ENCODE data around the gene UTS2B.

UTS2B gene

GRCh38 chr3:191342411-191342810 lies 12.1 kb upstream of the UTS2B start:
- no peak for DNase-seq (ENCODE audit: insufficient read length, low spot score)
- FAIRE-seq, result peak; percentile 23
- no peak for TF ChIP-seq POLR2A (IDR thresholded peaks at IDR 0.05; ENCODE audit: low read depth, low read length)

- peak; percentile 75 for FAIRE-seq
- no peak for DNase-seq (ENCODE audit: insufficient read length, low spot score)
- no peak for TF ChIP-seq POLR2A (IDR thresholded peaks at IDR 0.05; ENCODE audit: low read depth, low read length)
Observed at GRCh38 chr3:191342006-191342405, 11.7 kb upstream of the UTS2B start.

GRCh38 chr3:191340966-191341365 lies 10.6 kb upstream of the UTS2B start:
- no peak for DNase-seq (ENCODE audit: insufficient read length, low spot score)
- no peak for TF ChIP-seq POLR2A (IDR thresholded peaks at IDR 0.05; ENCODE audit: low read depth, low read length)
- no peak for FAIRE-seq

GRCh38 chr3:191340351-191340750 lies 10.0 kb upstream of the UTS2B start:
- TF ChIP-seq POLR2A (IDR thresholded peaks at IDR 0.05; ENCODE audit: low read depth, low read length), result no peak
- peak; percentile 45 for FAIRE-seq
- DNase-seq (ENCODE audit: insufficient read length, low spot score), result no peak

GRCh38 chr3:191339316-191339917 lies 9.1 kb upstream of the UTS2B start:
- DNase-seq (ENCODE audit: insufficient read length, low spot score), result no peak
- peak; percentile 88 for FAIRE-seq
- no peak for TF ChIP-seq POLR2A (IDR thresholded peaks at IDR 0.05; ENCODE audit: low read depth, low read length)

- TF ChIP-seq POLR2A (IDR thresholded peaks at IDR 0.05; ENCODE audit: low read depth, low read length), result no peak
- DNase-seq (ENCODE audit: insufficient read length, low spot score), result no peak
- no peak for FAIRE-seq
Observed at GRCh38 chr3:191338177-191338488, 7.8 kb upstream of the UTS2B start.

- TF ChIP-seq POLR2A (IDR thresholded peaks at IDR 0.05; ENCODE audit: low read depth, low read length), result no peak
- FAIRE-seq (no peak), DNase-seq (ENCODE audit: insufficient read length, low spot score) (no peak)
Observed at GRCh38 chr3:191336833-191337232, 6.5 kb upstream of the UTS2B start.

- no peak for TF ChIP-seq POLR2A (IDR thresholded peaks at IDR 0.05; ENCODE audit: low read depth, low read length)
- no peak for DNase-seq (ENCODE audit: insufficient read length, low spot score)
- FAIRE-seq, result no peak
Observed at GRCh38 chr3:191334346-191334893, 4.1 kb upstream of the UTS2B start.

- no peak for DNase-seq (ENCODE audit: insufficient read length, low spot score)
- no peak for TF ChIP-seq POLR2A (IDR thresholded peaks at IDR 0.05; ENCODE audit: low read depth, low read length)
- peak; percentile 58 for FAIRE-seq
Observed at GRCh38 chr3:191333298-191333880, 3.1 kb upstream of the UTS2B start.

GRCh38 chr3:191331388-191331787 lies 1.1 kb upstream of the UTS2B start:
- no peak for FAIRE-seq
- DNase-seq (ENCODE audit: insufficient read length, low spot score), result no peak
- no peak for TF ChIP-seq POLR2A (IDR thresholded peaks at IDR 0.05; ENCODE audit: low read depth, low read length)

GRCh38 chr3:191330530-191331048 lies 263 bp upstream of the UTS2B start:
- DNase-seq (ENCODE audit: insufficient read length, low spot score) (no peak), FAIRE-seq (peak; percentile 95)
- TF ChIP-seq POLR2A (IDR thresholded peaks at IDR 0.05; ENCODE audit: low read depth, low read length), result no peak

- FAIRE-seq (peak; percentile 45), DNase-seq (ENCODE audit: insufficient read length, low spot score) (peak; percentile 74)
- no peak; the same call in none of the 2 replicates for TF ChIP-seq POLR2A (IDR thresholded peaks at IDR 0.05; ENCODE audit: low read depth, low read length)
Observed at GRCh38 chr3:191328962-191329653, 1.2 kb downstream of the UTS2B start, which contains the start of gene CCDC50. Gene CCDC50, plus strand, starts transcription at chr3:191329394. Its CDS starts 281 bp downstream, at chr3:191329675.

- FAIRE-seq (peak; percentile 64), DNase-seq (ENCODE audit: insufficient read length, low spot score) (no peak)
- TF ChIP-seq POLR2A (IDR thresholded peaks at IDR 0.05; ENCODE audit: low read depth, low read length), result no peak
Observed at GRCh38 chr3:191328383-191328961, 1.9 kb downstream of the UTS2B start.

- no peak for TF ChIP-seq POLR2A (IDR thresholded peaks at IDR 0.05; ENCODE audit: low read depth, low read length)
- DNase-seq (ENCODE audit: insufficient read length, low spot score) (no peak), FAIRE-seq (no peak)
Observed at GRCh38 chr3:191327526-191327925, 2.8 kb downstream of the UTS2B start.

Measured in H54 (cell line).